ENCODE results near the gene TEKTIP1.
"Not testable (repeated sequence)": the region's sequence is repeated elsewhere in the genome, so short reads cannot be mapped to it uniquely, and the experiment has no call there.

The TEKTIP1 gene

DNA sequence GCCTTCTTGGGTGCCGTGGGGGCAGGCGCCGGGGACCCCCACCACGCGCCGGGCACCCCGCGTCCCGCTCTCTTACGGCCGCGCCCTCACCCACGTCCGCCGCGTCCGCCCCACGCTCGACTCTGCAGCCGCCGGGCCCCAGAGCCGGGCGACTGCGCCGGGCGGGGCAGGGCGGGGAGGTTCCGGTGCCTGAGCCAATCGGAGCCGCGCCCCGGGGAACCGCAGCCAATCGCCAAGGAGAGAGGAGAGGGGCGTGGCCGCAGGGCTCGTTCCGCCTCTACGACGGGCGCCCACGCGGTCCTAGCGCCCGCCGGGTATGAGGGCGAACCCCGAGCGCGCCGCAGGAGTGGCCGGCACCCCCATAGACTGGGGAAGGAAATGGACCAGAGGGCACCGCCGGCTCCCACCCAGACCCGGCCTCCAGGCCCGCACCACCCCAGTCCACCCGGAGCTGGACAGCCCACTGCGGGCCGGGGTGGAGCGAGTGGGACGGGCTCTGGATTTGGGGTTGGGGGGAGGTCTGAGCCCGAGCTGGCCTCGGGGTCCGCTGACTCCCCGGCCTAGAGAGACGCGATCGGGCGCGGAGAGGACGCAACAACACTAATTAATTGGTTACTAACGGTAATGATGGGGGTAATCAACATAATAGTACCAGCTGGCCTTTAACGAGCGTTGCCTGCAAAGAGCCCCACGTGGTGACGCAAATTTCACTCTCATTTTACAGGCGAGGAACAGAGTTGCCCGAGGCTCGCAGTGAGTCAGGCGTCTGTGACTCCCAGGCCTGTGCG lies 18.7 kb downstream of the TEKTIP1 start, which contains the start of gene MFSD12:
MFSD12 (minus strand) TSS at position 126 of the 788 bp plus-strand sequence. CDS start 183 bp downstream, outside the sequence.
- DNase-seq (ENCODE audit: low read depth), result peak; percentile 95

DNA sequence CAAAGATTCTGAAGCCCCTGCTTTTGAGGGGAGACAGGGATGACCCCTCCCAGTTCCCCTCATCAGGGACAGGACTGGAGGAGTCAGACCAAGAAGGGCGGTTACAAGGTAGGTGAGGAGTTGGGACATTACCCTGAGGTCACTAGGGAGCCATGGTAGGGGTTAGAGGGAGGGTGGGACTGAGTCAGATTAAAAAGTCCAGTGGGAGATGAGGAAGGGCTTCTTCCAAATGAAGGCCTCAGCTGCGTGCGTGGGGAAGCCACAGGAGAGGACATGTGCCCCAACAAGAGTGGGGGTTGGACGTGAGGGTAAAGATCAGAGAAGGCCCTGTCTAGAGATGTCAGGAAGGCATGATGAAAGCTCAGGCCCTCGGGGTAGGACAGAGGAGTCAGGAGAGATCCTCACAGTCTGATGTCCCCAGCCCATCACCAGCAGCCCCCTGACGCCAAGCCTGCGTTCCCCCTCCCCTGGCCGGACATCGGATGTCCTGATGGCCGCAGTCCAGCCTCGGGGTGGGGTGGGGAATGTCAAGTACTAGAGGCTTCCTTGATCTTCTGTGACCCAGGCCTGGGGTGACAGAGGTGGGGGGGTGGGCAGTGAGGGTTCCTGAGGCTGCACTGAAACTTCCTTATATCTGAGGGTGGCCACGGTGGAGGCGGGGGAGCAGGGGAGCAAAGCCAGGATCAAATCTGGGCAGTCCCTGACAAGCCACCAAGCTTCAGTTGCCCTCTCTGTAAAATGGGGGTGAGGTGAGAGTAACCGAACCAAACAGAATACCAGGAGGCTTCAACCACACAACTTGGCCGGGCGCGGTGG lies 24.9 kb downstream of the TEKTIP1 start:
- no peak for DNase-seq (ENCODE audit: low read depth)

DNA sequence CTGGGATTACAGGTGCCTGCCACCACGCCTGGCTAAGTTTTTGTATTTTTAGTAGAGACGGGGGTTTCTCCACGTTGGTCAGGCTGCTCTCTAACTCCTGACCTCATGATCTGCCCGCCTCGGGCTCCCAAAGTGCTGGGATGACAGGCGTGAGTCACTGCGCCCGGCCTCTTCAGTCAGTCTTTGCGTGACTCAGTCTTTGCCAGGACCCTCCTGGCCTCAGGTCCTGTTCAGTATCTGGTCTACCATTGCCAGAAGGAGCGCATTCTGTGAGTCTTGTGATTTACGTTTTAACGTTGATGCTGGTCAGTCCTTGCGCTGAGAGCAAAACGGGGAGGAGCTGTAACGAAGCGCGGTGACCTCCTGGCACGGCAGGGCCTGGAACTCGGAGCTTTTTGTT lies 26.2 kb downstream of the TEKTIP1 start:
- DNase-seq (ENCODE audit: low read depth), result peak; percentile 65

DNA sequence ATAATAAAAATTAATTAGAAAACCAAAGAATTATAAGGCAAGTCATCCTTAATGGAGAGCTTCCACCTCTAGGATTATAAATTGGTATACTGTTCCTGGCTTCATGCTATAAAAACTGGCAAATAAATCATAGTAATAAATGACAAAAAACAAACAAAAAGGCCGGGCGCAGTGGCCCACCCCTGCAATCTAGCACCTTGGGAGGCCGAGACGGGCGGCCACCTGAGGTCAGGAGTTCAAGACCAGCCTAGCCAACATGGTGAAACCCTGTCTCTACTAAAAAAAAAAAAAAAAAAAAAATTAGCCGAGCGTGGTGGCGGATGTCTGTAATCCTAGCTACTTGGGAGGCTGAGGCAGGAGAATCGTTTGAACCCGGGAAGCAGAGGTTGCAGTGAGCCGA lies 31.1 kb downstream of the TEKTIP1 start:
- DNase-seq (ENCODE audit: low read depth), result not testable (repeated sequence)

DNA sequence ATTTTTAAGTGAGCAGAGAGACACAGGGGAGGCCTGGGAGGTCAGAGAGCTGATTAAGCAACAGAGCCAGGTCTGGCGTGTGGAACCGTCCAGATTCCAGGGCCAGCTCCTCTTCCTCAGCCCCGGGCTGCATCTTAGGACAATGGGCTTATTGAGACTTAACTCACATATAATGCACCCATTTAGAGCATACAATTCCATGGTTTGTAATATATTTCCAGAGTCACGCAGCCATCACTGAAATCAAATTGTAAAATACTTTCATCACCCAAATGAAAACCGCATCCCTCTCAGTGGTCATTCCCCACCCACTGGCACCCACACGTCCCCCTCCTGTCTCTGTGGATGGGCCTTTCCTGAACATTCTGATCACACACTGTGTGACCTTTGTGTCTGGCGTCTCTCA lies 31.6 kb downstream of the TEKTIP1 start:
- no peak for DNase-seq (ENCODE audit: low read depth)

DNA sequence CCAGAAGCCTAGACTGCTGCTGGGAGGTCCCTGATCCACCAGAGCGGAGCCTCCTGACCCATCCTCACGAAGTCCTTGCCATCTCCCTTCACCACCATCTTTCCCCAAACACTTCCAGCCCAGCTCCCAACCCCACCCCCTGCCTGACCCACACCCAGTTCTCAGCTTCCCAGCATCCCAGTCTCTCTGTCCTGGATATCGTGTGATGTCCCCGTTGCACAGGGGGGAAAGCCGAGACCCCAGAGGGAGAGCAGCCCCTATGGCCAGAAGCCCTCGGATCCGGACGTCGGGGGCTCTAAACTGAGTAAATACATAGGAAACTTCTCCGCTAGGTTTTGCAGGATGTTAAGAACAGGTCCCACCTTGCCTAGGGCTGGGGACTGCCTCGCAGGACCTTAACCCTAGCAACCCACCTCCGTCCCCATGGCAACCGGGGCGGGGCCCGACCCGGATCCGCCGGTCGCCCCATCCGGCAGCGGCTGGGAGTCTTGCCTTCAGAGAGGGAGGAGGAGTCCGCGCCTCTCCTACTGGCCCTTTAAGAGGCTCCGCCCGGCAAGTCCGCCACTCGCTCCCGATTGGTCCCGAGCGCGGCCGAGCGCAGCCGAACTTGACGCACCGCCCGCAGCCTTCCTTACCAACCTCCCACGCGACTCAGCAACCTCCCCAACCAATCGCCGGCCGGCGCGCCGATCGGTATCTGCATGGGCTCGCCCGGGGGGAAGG lies 33.3 kb downstream of the TEKTIP1 start:
- peak; percentile 100 for DNase-seq (ENCODE audit: low read depth)

DNA sequence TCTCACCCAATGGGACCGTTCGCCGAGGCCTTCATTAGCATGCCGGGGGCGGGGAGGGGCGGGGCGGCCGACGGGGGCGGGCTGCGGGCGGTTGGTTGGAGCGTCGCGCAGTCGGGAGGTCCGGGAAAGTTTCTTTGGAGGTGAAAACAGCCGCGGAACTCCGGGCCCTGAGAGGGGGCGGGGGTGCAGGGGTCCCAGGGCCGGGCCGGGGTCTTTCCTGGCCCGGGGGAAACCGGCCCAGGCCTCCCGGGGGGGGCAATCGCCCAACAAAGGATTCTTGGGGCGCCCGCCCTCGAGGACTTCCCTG lies 33.8 kb downstream of the TEKTIP1 start, which contains the start of gene HMG20B:
HMG20B (plus strand) TSS at position 90 of the 307 bp plus-strand sequence. CDS start 366 bp downstream, outside the sequence.
- no peak for DNase-seq (ENCODE audit: low read depth)

DNA sequence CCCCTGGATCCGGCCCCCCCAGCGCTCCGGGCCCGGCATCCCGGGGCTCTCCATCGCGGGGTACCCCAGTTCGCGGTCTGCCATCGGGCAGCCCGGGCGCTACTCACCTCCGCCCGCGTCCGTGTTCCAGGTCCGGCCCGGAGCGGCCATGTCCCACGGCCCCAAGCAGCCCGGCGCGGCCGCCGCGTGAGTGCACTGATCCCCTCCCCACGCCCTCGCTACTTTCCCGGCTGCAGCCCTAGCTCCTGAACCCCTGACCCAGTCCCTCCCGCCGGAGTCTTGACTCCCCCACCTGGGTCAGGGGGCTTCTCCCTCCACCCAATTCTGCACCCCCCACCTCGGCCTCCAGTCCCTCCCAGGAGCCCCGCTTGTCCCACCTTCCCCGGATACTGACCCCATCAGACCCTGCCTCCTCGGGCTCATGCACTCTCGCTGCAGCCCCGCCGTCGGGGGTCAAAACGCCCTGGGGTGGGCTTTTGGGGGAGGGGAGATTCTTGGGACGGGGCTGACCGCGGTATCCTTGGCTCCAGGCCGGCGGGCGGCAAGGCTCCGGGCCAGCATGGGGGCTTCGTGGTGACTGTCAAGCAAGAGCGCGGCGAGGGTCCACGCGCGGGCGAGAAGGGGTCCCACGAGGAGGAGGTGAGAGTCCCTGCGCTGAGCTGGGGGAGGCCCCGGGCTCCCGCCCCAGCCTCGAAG lies 34.3 kb downstream of the TEKTIP1 start:
- DNase-seq (ENCODE audit: low read depth), result no peak

DNA sequence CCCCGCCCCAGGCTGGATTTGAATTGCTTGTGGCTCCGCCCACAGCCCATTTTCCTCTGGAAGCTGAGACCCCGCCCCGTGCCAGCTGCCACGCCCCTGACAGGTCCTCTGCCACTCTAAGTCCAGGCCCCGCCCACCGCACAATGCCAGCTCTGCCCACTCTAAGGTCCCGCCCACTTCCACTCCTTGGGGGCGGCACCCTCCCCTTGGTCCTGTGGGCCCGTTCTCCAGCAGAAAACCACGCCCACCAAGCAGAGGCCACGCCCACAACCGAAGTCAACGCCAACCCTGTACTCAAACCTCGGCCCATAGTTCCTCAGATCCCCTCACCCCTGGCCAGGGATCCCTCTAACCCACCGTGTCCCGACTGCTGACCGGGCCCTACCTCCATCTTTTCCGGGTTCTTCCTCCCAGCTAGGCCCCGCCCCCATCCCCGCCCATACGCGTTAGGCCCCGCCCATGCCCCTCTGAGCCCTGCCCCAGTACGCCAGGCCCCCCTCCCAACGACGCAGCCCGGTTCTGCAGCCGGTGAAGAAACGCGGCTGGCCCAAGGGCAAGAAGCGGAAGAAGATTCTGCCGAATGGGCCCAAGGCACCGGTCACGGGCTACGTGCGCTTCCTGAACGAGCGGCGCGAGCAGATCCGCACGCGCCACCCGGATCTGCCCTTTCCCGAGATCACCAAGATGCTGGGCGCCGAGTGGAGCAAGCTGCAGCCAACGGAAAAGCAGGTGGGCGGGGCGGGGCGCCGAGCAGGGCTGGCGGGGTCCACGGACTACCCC lies 35.1 kb downstream of the TEKTIP1 start:
- DNase-seq (ENCODE audit: low read depth), result peak; percentile 97

DNA sequence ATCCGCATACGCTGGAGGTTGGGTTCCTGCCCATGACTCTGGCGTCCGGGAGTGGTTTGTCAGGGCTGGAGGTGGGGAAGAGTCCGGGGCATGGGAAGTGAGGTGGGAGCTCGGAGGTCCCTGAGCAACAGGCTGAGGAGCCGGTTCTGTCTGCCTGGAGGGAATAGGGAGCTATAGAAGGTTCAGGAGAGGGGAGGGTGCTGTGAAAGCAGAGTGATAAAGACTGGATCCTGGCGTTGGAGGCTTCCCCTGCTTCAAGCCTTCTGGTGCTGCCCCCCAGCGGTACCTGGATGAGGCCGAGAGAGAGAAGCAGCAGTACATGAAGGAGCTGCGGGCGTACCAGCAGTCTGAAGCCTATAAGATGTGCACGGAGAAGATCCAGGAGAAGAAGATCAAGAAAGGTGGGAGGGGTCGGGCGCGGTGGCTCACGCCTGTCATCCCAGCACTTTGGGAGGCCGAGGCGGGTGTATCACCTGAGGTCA lies 36.3 kb downstream of the TEKTIP1 start:
- DNase-seq (ENCODE audit: low read depth), result no peak

DNA sequence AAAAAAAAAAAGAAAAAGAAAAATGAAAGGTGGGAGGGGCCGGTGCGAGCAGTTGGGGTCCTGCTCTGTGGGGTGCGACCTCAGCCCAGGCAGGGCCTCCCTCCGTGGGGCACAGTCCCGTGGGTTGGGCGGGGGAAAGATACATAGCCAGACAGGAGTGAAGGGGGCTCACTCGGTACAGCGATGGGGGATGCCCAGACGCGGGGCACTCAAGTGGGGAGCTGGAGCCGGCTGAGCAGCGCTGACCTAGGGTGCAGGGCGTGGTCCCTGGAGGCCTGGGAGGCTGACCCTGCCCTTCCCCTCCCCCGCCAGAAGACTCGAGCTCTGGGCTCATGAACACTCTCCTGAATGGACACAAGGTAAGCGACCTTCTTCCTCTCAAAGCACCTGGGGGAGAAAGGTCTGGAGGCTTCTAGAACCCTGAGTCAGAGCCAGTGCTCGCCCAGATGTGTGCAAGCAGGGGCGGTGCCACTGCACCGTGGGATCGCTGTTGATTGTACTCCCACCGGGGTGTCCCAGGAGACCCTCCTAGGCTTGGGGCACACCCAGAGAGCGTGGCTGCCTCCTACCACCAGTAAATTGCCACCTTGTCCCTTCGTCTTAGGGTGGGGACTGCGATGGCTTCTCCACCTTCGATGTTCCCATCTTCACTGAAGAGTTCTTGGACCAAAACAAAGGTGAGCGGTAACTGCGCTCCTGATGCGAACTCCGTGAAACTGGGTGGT lies 37.1 kb downstream of the TEKTIP1 start:
- no peak for DNase-seq (ENCODE audit: low read depth)

DNA sequence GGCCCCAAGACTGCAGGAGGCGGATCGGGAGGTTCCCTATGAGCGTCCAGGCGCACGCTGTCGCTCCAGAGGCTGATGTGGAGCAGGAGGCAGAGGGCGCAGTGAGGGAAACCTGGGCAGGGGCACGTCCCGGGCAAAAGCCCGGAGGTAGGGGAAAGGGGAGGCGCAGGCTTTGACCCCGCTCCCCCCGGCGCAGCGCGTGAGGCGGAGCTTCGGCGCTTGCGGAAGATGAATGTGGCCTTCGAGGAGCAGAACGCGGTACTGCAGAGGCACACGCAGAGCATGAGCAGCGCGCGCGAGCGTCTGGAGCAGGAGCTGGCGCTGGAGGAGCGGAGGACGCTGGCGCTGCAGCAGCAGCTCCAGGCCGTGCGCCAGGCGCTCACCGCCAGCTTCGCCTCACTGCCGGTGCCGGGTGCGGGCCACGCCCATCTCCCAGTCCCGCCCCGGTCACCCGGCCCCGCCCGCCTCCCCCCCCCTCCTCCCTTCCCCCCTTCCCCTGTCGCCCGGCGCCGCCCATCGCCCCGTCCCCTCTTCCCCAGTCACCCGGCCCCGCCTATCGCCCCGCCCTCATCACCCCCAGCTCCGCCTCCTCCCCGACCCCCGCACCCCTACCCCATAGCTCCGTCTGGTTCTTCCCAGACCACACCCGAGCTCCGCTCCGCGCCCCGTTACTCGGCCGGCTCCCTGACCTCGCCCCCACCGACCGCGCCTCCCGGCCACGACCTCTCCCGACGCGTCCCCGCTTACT lies 37.9 kb downstream of the TEKTIP1 start:
- peak; percentile 82 for DNase-seq (ENCODE audit: low read depth)

DNA sequence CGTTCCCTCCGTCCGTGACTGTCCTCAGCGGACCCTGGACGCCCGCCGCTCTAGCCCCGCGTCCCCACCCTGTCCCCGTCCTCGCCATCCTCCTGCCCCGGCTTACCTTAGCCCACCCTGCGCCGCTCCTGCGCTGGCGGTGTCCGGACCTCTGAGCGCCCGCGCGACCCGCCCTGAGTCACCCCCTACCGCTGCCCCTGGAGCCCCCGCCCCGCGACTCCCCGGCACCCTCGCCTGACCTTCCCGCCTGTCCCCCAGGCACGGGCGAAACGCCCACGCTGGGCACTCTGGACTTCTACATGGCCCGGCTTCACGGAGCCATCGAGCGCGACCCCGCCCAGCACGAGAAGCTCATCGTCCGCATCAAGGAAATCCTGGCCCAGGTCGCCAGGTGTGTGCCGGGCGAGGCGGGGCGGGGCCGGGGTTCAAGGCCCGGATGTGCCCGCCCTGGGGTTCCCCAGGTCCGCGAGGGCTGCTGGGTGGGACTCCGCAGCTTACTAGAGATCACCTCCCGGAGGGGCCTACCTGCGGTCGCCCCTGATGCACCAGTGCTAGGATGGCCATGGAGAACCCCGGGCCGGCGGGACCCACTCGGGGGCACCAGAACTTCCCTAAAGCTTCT lies 38.9 kb downstream of the TEKTIP1 start:
- no peak for DNase-seq (ENCODE audit: low read depth)

DNA sequence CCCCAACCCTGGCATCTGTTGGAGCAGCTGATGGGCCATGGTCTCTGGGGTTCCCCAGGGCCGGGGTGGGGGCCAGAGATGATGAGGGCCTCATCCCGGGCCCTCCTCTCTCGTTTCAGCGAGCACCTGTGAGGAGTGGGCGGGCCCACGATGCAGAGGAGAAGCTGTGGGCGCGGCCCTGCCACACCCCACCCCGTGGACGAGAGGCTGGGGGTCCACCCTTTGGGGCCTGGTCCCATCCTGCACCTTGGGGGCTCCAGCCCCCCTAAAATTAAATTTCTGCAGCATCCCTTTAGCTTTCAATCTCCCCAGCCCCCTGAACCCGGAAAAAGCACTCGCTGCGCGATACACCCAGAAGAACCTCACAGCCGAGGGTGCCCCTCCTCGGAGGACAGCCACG lies 39.4 kb downstream of the TEKTIP1 start:
- DNase-seq (ENCODE audit: low read depth), result no peak

DNA sequence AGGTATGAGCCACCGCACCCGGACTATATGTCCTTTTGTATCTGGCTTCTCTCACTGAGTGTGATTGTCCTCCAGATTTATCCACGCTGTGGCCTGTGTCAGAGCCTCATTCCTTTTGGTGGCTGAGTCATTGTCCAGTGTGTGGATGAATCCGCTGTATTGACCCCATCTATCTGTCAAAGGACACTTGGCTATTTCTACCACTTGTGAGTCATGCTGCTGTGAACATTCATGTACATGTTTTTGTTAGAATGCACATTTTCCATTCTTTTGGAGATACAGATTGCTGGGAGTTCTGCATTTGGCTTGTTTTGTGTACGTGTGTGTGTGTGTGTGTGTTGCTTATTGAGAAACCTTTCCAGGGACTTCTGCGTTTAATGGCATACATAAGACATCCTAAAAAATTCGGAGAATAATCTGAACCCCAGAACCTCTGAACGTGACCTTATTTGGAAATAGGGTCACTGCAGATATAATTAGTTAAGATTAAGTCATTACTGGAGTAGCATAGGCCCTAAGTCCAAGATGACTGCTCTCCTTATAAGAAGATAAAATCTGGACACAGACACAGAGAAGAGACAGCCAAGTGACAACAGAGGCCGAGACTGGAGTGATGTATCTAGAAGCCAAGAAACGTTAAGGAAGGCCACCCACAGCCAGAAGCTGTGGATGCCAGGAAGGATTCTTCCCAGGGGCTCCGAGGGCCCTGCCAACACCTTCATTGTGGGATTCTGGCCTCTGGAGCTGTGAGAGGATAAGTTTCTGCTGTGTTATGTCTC lies 41.4 kb downstream of the TEKTIP1 start:
- DNase-seq (ENCODE audit: low read depth), result peak; percentile 92

DNA sequence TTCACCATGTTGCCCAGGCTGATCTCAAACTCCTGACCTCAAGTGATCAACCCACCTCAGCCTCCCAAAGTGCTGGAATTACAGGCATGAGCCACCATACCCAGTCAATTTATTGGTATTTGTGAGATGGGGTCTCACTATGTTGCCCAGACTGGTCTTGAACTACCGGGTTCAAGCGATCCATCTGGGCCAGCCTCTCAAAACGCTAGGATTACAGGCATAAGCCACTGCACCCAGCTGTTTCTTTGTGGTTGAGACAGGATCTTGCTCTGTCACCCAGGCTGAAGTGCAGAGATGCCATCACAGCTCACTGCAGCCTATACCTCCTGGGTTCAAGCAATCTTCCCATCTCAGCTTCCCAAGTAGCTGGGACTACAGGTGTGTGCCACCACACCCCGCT lies 42.8 kb downstream of the TEKTIP1 start:
- not testable (repeated sequence) for DNase-seq (ENCODE audit: low read depth)

DNA sequence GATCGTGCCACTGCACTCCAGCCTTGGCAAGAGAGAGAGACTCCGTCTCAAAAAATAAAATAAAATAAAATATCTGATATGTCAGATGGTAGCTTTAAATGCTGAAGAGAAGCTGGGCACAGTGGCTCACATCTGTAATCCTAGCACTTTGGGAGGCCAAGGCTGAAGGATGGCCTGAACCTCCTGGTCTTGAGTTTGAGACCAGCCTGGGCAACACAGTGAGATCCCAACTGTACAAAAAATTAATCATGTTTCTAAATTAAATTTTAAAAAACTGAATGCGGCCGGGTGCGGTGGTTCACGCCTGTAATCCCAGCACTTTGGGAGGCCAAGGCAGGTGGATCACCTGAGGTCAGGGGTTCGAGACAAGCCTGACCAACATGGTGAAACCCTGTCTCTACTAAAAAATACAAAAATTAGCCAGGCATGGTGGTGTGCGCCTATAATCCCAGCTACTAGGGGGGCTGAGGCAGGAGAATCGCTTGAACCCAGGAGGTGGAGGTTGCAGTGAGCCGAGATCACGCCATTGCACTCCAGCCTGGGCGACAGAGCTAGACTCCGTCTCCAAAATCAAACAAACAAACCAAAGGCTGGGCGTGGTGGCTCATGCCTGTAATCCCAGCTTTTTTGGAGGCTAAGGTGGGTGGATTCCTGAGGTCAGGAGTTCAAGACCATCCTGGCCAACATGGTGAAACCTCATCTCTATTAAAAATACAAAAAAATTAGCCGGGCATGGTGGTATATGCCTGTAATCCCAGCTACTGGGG lies 45.2 kb downstream of the TEKTIP1 start:
- DNase-seq (ENCODE audit: low read depth), result not testable (repeated sequence)
